H9 (cell line): Measurements from ENCODE around the gene TACC2. TPM values are rescaled to one million over a fixed set of nuclear protein-coding genes. Genes with fewer than 3 reads are reported as not detected.

Experiments
- DNase-seq: peaks from one replicate; pipeline ENCODE4 v3.0.0-alpha.2; 2017
- H2AFZ ChIP-seq: one replicate; pipeline ENCODE4 v1.6.1; 2013; ENCODE audit warnings: mild to moderate bottlenecking, low read length, control low read depth, moderate library complexity
- H2AK5ac ChIP-seq: 2 replicates; pipeline ENCODE4 v1.6.1; 2013; ENCODE audit warnings: low read length, control low read depth, mixed read lengths; ENCODE audit not compliant: insufficient read length
- H2BK120ac ChIP-seq: one replicate; pipeline ENCODE4 v1.6.1; 2013; ENCODE audit warnings: low read depth, mild to moderate bottlenecking, low read length, control low read depth, inconsistent platforms; ENCODE audit not compliant: poor library complexity, severe bottlenecking
- H2BK12ac ChIP-seq: 2 replicates; pipeline ENCODE4 v1.6.1; 2013; ENCODE audit warnings: low read length, control low read depth, mixed read lengths, low read depth; ENCODE audit not compliant: insufficient read length
- H2BK15ac ChIP-seq: 2 replicates; pipeline ENCODE4 v1.6.1; 2013; ENCODE audit warnings: low read depth, low read length, control low read depth
- H2BK20ac ChIP-seq: one replicate; pipeline ENCODE4 v1.6.1; 2013; ENCODE audit warnings: low read depth, mild to moderate bottlenecking, low read length, control low read depth, inconsistent platforms; ENCODE audit not compliant: poor library complexity, severe bottlenecking
- H2BK5ac ChIP-seq: 2 replicates; pipeline ENCODE4 v1.6.1; 2013; ENCODE audit warnings: low read length, control low read depth, mixed read lengths; ENCODE audit not compliant: insufficient read length
- H3K14ac ChIP-seq: 2 replicates; pipeline ENCODE4 v1.6.1; 2013; ENCODE audit warnings: low read length, control low read depth; ENCODE audit not compliant: insufficient read depth
- H3K18ac ChIP-seq: 2 replicates; pipeline ENCODE4 v1.6.1; 2013; ENCODE audit warnings: low read depth, mild to moderate bottlenecking, mixed read lengths, low read length, control low read depth; ENCODE audit not compliant: insufficient read length
- H3K23ac ChIP-seq: 2 replicates; pipeline ENCODE4 v1.6.1; 2013; ENCODE audit warnings: low read length, control low read depth, mixed read lengths, low read depth; ENCODE audit not compliant: insufficient read length
- H3K23me2 ChIP-seq: 2 replicates; pipeline ENCODE4 v1.6.1; 2013; ENCODE audit warnings: low read depth, mild to moderate bottlenecking, mixed read lengths, low read length, control low read depth; ENCODE audit not compliant: insufficient read length, poor library complexity, severe bottlenecking
- H3K27ac ChIP-seq: 2 replicates; pipeline ENCODE4 v1.5.1; 2013; ENCODE audit warnings: low read length, control low read depth, mixed read lengths, low read depth; ENCODE audit not compliant: insufficient read length
- H3K27me3 ChIP-seq: 2 replicates; pipeline ENCODE4 v1.6.1; 2013; ENCODE audit warnings: low read length, control low read depth, inconsistent platforms; ENCODE audit not compliant: insufficient read depth
- H3K4ac ChIP-seq: 2 replicates; pipeline ENCODE4 v1.6.1; 2013; ENCODE audit warnings: low read depth, mild to moderate bottlenecking, control low read depth, inconsistent platforms, low read length, moderate library complexity
- H3K4me1 ChIP-seq: 2 replicates; pipeline ENCODE4 v1.6.1; 2013; ENCODE audit warnings: low read length, control low read depth, inconsistent platforms; ENCODE audit not compliant: insufficient read depth
- H3K4me2 ChIP-seq: 2 replicates; pipeline ENCODE4 v1.6.1; 2013; ENCODE audit warnings: low read length, control low read depth, mixed read lengths; ENCODE audit not compliant: insufficient read length, insufficient read depth
- H3K56ac ChIP-seq: 2 replicates; pipeline ENCODE4 v1.6.1; 2013; ENCODE audit warnings: low read depth, mild to moderate bottlenecking, mixed read lengths, low read length, control low read depth; ENCODE audit not compliant: insufficient read length
- H3K79me1 ChIP-seq: 2 replicates; pipeline ENCODE4 v1.6.1; 2013; ENCODE audit warnings: low read depth, mild to moderate bottlenecking, moderate library complexity, low read length, control low read depth, inconsistent platforms; ENCODE audit not compliant: insufficient read depth, poor library complexity, severe bottlenecking
- H3K79me2 ChIP-seq: 2 replicates; pipeline ENCODE4 v1.6.1; 2013; ENCODE audit warnings: low read length, control low read depth, inconsistent platforms; ENCODE audit not compliant: insufficient read depth
- H3K9ac ChIP-seq: 2 replicates; pipeline ENCODE4 v1.6.1; 2013; ENCODE audit warnings: low read length, control low read depth, mixed read lengths; ENCODE audit not compliant: insufficient read length; ENCODE audit errors: extremely low read depth
- H3K9me3 ChIP-seq: one replicate; pipeline ENCODE4 v1.6.1; 2013; ENCODE audit warnings: low read depth, low read length, inconsistent platforms; ENCODE audit not compliant: control insufficient read depth
- H3T11ph ChIP-seq: one replicate; pipeline ENCODE4 v1.6.1; 2013; ENCODE audit warnings: mild to moderate bottlenecking, low read length, control low read depth, inconsistent platforms
- H4K20me1 ChIP-seq: one replicate; pipeline ENCODE4 v1.6.1; 2013; ENCODE audit not compliant: control insufficient read depth, insufficient read length, insufficient read depth
- H4K5ac ChIP-seq: 2 replicates; pipeline ENCODE4 v1.6.1; 2013; ENCODE audit warnings: low read depth, mild to moderate bottlenecking, mixed read lengths, low read length, control low read depth; ENCODE audit not compliant: insufficient read length
- H4K8ac ChIP-seq: replicated peaks from 2 replicates; pipeline ENCODE4 v1.6.1; 2013; ENCODE audit warnings: low read length, control low read depth, mixed read lengths, low read depth; ENCODE audit not compliant: insufficient read length
- H4K91ac ChIP-seq: 2 replicates; pipeline ENCODE4 v1.6.1; 2013; ENCODE audit warnings: low read depth, mild to moderate bottlenecking, moderate library complexity, mixed read lengths, low read length, control low read depth; ENCODE audit not compliant: insufficient read length
- H3K27ac Mint-ChIP-seq, 3 experiments: 2 replicates in 2 of 3; 3 replicates in 1 of 3; pipeline ENCODE4 v1.8.0; 2020 to 2021; ENCODE audit warnings: mixed read lengths in 3 of 3, mild to moderate bottlenecking in 1 of 3, moderate library complexity in 1 of 3
- H3K27me3 Mint-ChIP-seq: 2 replicates; pipeline ENCODE4 v1.8.0; 2021; ENCODE audit warnings: low read depth, mild to moderate bottlenecking, moderate library complexity, mixed read lengths
- H3K36me3 Mint-ChIP-seq, 3 experiments: 2 replicates in 2 of 3; 3 replicates in 1 of 3; pipeline ENCODE4 v1.8.0; 2020 to 2021; ENCODE audit warnings: low read depth in 3 of 3, mixed read lengths in 3 of 3; ENCODE audit not compliant: insufficient read depth in 1 of 3
- H3K4me1 Mint-ChIP-seq, 2 experiments: 2 replicates each; pipeline ENCODE4 v1.8.0; 2020; ENCODE audit warnings: mixed read lengths in 2 of 2
- H3K4me3 Mint-ChIP-seq, 2 experiments: 2 replicates in 1 of 2; 3 replicates in 1 of 2; pipeline ENCODE4 v1.8.0; 2020 to 2021; ENCODE audit warnings: mild to moderate bottlenecking in 2 of 2, mixed read lengths in 2 of 2, moderate library complexity in 1 of 2
- H3K9me3 Mint-ChIP-seq, 2 experiments: 2 replicates in 1 of 2; 3 replicates in 1 of 2; pipeline ENCODE4 v1.8.0; 2020; ENCODE audit warnings: mild to moderate bottlenecking in 2 of 2, mixed read lengths in 2 of 2, moderate library complexity in 1 of 2
- CTCF ChIP-seq: fragments of 200-600 bp; sonication (generic); conservative IDR thresholded peaks from 3 replicates; pipeline ENCODE4 v1.8.0; 2021; ENCODE audit warnings: antibody characterized with exemption, mild to moderate bottlenecking
- WGBS: extraction: QIAGEN DNeasy Blood & Tissue Kit; methylation state at CpG from one replicate; pipeline ENCODE4 v1.1.7; 2013; ENCODE audit warnings: missing lambda C conversion rate, low lambda C conversion rate, mixed read lengths; ENCODE audit not compliant: insufficient read length; ENCODE audit errors: extremely low coverage; 5-methylcytosine and 5-hydroxymethylcytosine counted together
- total RNA-seq: library from RNA; stranded (reverse); gene quantifications from 2 replicates; pipeline ENCODE4 v1.2.1, GENCODE V29; 2021

TACC2 gene
- total RNA-seq, 1 experiment from 2014 or later, result 58.1 TPM

- Mint-ChIP-seq H3K27ac (peak overlapping the region in 2 of 3 experiments; percentile 55 to 56; a peak in 1 of 7 replicates), H3K4me3 (no peak overlapping the region), H3K4me1 (peaks cover 20 to 42% of the 10 kb centered on the region in 2 experiments), H3K9me3 (peaks cover 5 to 9% of the 10 kb centered on the region in 2 experiments; a peak in 4 of 5 replicates), H3K36me3 (peaks cover 27 to 33% (median 28%) of the 10 kb centered on the region in 3 experiments), H3K27me3 (no peaks in the 10 kb centered on the region)
- H3K18ac ChIP-seq, result no peak overlapping the region
- no peaks in the 10 kb centered on the region for H3K79me2 ChIP-seq
- no peak overlapping the region for H2BK15ac ChIP-seq
- no peak overlapping the region for H3K4me2 ChIP-seq
- no peak overlapping the region for H3K4ac ChIP-seq
- 0 out of 2 replicates have a peak overlapping the region, but pooled peaks have one; percentile 51 for H3K14ac ChIP-seq
- TF ChIP-seq CTCF, result no peak
- no peaks in the 10 kb centered on the region for H4K20me1 ChIP-seq
- H2BK120ac ChIP-seq, result no peak overlapping the region
- no peaks in the 10 kb centered on the region for H3K79me1 ChIP-seq
- H3K9ac ChIP-seq, result no peak overlapping the region
- no peaks in the 10 kb centered on the region for H3K9me3 ChIP-seq
- H4K91ac ChIP-seq, result no peak overlapping the region
- H3K23ac ChIP-seq, result no peak overlapping the region
- H3K27ac ChIP-seq, result no peak overlapping the region
- no peak overlapping the region for H2AK5ac ChIP-seq
- H2BK12ac ChIP-seq, result no peak overlapping the region
- H3K23me2 ChIP-seq, result no peaks in the 10 kb centered on the region
- H2BK5ac ChIP-seq, result no peak overlapping the region
- no peaks in the 10 kb centered on the region for H3K27me3 ChIP-seq
- WGBS, result no CpG with 5 or more reads among the region's 41 CpGs
- H2AFZ ChIP-seq, result no peak overlapping the region
- H3K4me1 ChIP-seq, result no peaks in the 10 kb centered on the region
- H4K8ac ChIP-seq, result no peak overlapping the region
- no peak overlapping the region for H4K5ac ChIP-seq
- H3K56ac ChIP-seq, result no peak overlapping the region
- no peak for DNase-seq
- no peak overlapping the region for H3T11ph ChIP-seq
- no peak overlapping the region for H2BK20ac ChIP-seq
Observed at GRCh38 chr10:122149561-122150505, 160.9 kb downstream of the TACC2 start.
